ENCODE measurements around the gene C17orf107. TPM values are rescaled to one million over a fixed set of nuclear protein-coding genes. Genes with fewer than 3 reads are reported as not detected.

C17orf107 gene
- total RNA-seq, 1 donor from 2014 or later: 2.7 TPM

DNA sequence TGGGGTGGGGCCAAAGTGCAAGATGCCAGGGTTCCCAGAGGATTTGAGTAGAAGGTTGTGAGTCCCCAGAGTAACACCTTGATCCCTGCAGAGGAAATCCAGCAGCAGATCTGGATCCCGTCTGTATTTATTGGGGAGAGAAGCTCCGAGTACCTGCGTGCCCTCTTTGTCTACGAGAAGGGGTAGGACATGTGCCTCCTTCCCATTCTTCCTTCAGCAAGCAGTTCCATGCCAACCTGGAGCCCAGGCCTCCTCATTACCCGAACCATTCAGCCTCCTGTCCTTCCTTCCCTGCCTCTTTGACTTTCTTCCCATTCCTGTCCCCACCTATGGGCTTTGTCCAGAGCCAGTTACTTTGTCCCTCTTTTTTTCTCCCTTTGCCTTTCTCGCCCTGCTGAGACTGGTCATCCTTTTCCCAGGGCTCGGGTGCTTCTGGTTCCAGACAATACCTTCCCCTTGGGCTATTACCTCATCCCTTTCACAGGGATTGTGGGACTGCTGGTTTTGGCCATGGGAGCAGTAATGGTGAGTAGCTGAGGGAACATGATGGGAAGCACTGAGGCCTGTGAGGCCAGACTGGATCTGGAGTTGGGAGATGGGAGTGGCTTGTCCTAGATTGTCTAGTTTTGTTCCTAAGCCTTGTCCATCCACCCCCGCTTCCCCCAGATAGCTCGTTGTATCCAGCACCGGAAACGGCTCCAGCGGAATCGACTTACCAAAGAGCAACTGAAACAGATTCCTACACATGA is 43.6 kb downstream of the C17orf107 start:
- intact Hi-C loops (cut with DNase I): no loop called here
- peaks cover 70% of the 10 kb centered on the region for H3K4me1 ChIP-seq
- TF ChIP-seq, protein P1, sequence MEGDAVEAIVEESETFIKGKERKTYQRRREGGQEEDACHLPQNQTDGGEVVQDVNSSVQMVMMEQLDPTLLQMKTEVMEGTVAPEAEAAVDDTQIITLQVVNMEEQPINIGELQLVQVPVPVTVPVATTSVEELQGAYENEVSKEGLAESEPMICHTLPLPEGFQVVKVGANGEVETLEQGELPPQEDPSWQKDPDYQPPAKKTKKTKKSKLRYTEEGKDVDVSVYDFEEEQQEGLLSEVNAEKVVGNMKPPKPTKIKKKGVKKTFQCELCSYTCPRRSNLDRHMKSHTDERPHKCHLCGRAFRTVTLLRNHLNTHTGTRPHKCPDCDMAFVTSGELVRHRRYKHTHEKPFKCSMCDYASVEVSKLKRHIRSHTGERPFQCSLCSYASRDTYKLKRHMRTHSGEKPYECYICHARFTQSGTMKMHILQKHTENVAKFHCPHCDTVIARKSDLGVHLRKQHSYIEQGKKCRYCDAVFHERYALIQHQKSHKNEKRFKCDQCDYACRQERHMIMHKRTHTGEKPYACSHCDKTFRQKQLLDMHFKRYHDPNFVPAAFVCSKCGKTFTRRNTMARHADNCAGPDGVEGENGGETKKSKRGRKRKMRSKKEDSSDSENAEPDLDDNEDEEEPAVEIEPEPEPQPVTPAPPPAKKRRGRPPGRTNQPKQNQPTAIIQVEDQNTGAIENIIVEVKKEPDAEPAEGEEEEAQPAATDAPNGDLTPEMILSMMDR (IDR thresholded peaks at IDR 0.05): no peak
- H3K27ac ChIP-seq: no peak overlapping the region
- peaks cover 53% of the 10 kb centered on the region for H3K36me3 ChIP-seq
- ATAC-seq (no peak), DNase-seq (no peak)
- H3K27me3 ChIP-seq: no peaks in the 10 kb centered on the region
- no peak overlapping the region for H3K4me3 ChIP-seq
- H3K9me3 ChIP-seq: no peaks in the 10 kb centered on the region

DNA sequence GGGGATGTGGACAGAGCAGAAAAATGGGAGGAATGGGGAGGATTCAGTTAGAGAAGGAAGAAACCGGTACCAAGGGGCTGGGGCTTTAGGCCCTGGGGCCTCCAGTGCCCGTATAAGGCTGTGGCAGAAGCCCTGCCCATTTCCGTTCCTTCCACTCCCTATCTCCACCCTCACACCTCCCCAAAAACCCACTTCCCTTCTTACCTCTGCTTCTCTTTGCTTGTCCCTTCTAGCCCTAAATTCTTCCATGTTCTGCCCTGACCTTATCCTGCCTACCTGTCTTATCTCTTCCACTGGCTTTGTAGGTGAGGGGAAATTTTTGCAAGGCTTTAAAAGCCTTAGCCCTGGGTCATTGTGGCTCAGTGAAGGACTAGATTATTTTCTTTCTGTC is 44.8 kb downstream of the C17orf107 start:
- Histone ChIP-seq H3K9me3 (no peaks in the 10 kb centered on the region), H3K4me3 (peak overlapping the region; percentile 25), H3K4me1 (peaks cover 60% of the 10 kb centered on the region), H3K36me3 (peaks cover 49% of the 10 kb centered on the region), H3K27ac (peak overlapping the region; percentile 97), H3K27me3 (no peaks in the 10 kb centered on the region)
- intact Hi-C loops (cut with DNase I): no loop called here
- ATAC-seq: no peak
- no peak for DNase-seq
- TF ChIP-seq, protein P1 (IDR thresholded peaks at IDR 0.05): no peak

DNA sequence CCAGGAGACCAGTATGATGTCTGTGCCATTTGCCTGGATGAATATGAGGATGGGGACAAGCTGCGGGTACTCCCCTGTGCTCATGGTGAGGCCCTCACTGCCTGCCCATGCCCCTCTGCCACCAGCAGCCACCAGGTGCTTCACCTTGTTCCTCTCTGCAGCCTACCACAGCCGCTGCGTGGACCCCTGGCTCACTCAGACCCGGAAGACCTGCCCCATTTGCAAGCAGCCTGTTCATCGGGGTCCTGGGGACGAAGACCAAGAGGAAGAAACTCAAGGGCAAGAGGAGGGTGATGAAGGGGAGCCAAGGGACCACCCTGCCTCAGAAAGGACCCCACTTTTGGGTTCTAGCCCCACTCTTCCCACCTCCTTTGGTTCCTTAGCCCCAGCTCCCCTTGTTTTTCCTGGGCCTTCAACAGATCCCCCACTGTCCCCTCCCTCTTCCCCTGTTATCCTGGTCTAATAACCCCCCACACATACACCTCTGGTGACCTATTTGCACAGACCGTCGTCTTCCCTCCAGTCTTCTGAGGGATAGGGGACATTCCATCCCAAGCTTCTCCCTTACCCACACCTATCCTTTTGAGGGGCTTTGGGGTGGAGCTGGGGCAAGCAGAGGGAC is 45.3 kb downstream of the C17orf107 start:
- TF ChIP-seq, protein P1 (IDR thresholded peaks at IDR 0.05): no peak
- no peaks in the 10 kb centered on the region for H3K9me3 ChIP-seq
- intact Hi-C loops (cut with DNase I): no loop called here
- peaks cover 60% of the 10 kb centered on the region for H3K4me1 ChIP-seq
- H3K4me3 ChIP-seq: peak overlapping the region; percentile 25
- ATAC-seq (no peak), DNase-seq (no peak)
- H3K27me3 ChIP-seq: no peaks in the 10 kb centered on the region
- peaks cover 49% of the 10 kb centered on the region for H3K36me3 ChIP-seq
- peak overlapping the region; percentile 97 for H3K27ac ChIP-seq

DNA sequence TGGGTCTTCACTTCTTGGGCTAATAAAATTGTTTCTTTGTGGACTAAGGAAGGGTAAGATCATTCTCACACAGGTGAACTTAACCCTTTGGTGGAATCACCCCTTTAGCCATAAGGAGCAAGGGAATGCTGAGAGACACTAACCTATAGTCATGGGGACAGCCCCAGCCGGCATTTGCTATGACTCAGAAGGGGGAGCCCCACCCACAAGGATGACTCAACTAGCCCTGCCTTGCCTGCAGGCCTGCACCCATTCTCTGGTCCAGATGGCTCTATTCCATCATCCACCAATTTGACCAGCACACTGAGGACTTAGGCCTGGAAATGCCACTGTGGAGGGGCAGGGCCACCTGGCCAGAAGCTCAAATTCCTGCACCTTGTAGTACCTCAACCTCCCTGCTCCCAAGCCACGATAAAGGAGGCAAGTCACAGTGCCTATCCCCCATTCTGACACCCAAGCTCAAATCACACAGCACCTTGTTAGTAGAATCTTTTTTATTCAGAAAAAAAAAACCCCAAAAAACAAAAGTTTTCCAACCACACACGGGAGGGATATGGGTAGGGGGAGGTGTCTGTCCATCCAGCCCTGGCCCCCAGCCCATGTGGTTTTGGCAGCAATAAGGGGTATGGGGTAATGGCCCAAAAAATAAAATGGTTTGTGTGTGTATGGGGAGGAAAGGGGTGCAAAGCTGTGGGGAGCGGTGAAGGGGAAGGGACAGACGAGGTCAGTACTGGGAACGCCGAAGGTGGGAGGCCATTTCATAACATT is 46.0 kb downstream of the C17orf107 start:
- intact Hi-C loops (cut with DNase I): no loop called here

DNA sequence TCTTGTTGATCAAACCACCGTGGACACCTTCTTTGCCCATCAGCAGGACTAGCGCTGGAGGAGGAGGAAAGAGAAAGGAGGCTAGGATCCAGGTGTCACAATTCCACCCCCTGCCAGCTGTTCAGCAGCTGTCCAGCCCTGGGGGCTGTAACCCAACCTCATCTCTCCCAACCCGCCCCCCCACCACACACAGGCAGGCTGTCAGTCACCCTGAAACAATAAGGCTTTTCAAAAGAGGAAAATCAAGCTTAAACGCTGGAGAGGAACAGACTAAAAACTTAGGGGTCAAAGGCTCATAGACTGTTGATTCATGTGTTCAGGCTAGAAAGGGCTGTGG is 46.6 kb downstream of the C17orf107 start:
- H3K4me3 ChIP-seq: peak overlapping the region; percentile 99
- H3K9me3 ChIP-seq: no peaks in the 10 kb centered on the region
- TF ChIP-seq, protein P1 (IDR thresholded peaks at IDR 0.05): no peak
- H3K4me1 ChIP-seq: peaks cover 66% of the 10 kb centered on the region
- no peaks in the 10 kb centered on the region for H3K27me3 ChIP-seq
- intact Hi-C loops (cut with DNase I): no loop called here
- no peak for ATAC-seq
- H3K27ac ChIP-seq: peak overlapping the region; percentile 97
- DNase-seq: no peak
- H3K36me3 ChIP-seq: peaks cover 49% of the 10 kb centered on the region

More for the DNA sequence above, 46.0 kb downstream of the C17orf107 start:
- Histone ChIP-seq H3K4me3 (peak overlapping the region; percentile 99), H3K9me3 (no peaks in the 10 kb centered on the region), H3K36me3 (peaks cover 49% of the 10 kb centered on the region), H3K27ac (peak overlapping the region; percentile 97), H3K27me3 (no peaks in the 10 kb centered on the region), H3K4me1 (peaks cover 63% of the 10 kb centered on the region)
- TF ChIP-seq, protein P1 (IDR thresholded peaks at IDR 0.05): no peak
- ATAC-seq (peak; percentile 5), DNase-seq (peak; percentile 75)

Data from upper lobe of right lung (tissue), 1 donor.